AG09319 (cell line): ENCODE results near the gene KRT6A.
"Not testable (repeated sequence)": the region's sequence is repeated elsewhere in the genome, so short reads cannot be mapped to it uniquely, and the experiment has no call there.

ENCODE experiments used
- DNase-seq: peaks from one replicate; pipeline ENCODE4 v3.0.0-alpha.2; 2010; ENCODE audit warnings: low read depth; ENCODE audit errors: extremely low read depth
- CTCF ChIP-seq: IDR thresholded peaks from 2 replicates; pipeline ENCODE4 v1.5.1; 2011; ENCODE audit warnings: low read depth, mild to moderate bottlenecking, inconsistent platforms, low read length, moderate library complexity

KRT6A gene

GRCh38 chr12:52515319-52515646 is 22.2 kb upstream of the KRT6A start:
- no peak for TF ChIP-seq CTCF
- DNase-seq: no peak

- TF ChIP-seq CTCF: no peak
- no peak for DNase-seq
These were observed 21.6 kb upstream of the KRT6A start for GRCh38 chr12:52514471-52515318.

- no peak for DNase-seq
- no peak for TF ChIP-seq CTCF
These were observed 20.7 kb upstream of the KRT6A start for GRCh38 chr12:52513736-52514135.

- no peak for DNase-seq
- no peak for TF ChIP-seq CTCF
These were observed 15.2 kb upstream of the KRT6A start for GRCh38 chr12:52508211-52508610.

GRCh38 chr12:52506858-52507715 is 14.0 kb upstream of the KRT6A start:
- peak; percentile 63 for TF ChIP-seq CTCF
- peak; percentile 10 for DNase-seq

GRCh38 chr12:52502877-52503276 is 9.8 kb upstream of the KRT6A start:
- TF ChIP-seq CTCF: no peak
- DNase-seq: no peak

- TF ChIP-seq CTCF: no peak
- DNase-seq: no peak
These were observed 8.4 kb upstream of the KRT6A start for GRCh38 chr12:52501490-52501889.

- not testable (repeated sequence) for DNase-seq
These were observed 7.5 kb upstream of the KRT6A start for GRCh38 chr12:52500574-52500973.
